ENCODE measurements around the gene ROR1.

The ROR1 gene

GRCh38 chr1:63982201-63982600 is 208.4 kb downstream of the ROR1 start:
- TF ChIP-seq FOXP2 (optimal IDR thresholded peaks at IDR 0.05; ENCODE audit: borderline replicate concordance, extremely low read depth, extremely low read length, insufficient read depth) (no peak), SIN3A (IDR thresholded peaks at IDR 0.05; ENCODE audit: borderline replicate concordance, insufficient read depth, low read length) (no peak), REST (IDR thresholded peaks at IDR 0.05; ENCODE audit: insufficient read depth in 1 of 2, low read depth in 2 of 2, low read length in 2 of 2) (no peak), POLR2AphosphoS5 (IDR thresholded peaks at IDR 0.05; ENCODE audit: low read depth, low read length) (no peak), TAF1 (IDR thresholded peaks at IDR 0.05; ENCODE audit: borderline replicate concordance, insufficient read depth, low read length) (no peak)

GRCh38 chr1:63983391-63984256 is 209.8 kb downstream of the ROR1 start:
- no peak for TF ChIP-seq POLR2AphosphoS5 (IDR thresholded peaks at IDR 0.05; ENCODE audit: low read depth, low read length)
- TF ChIP-seq REST (IDR thresholded peaks at IDR 0.05; ENCODE audit: insufficient read depth in 1 of 2, low read depth in 2 of 2, low read length in 2 of 2): no peak
- no peak for TF ChIP-seq SIN3A (IDR thresholded peaks at IDR 0.05; ENCODE audit: borderline replicate concordance, insufficient read depth, low read length)
- TF ChIP-seq FOXP2 (optimal IDR thresholded peaks at IDR 0.05; ENCODE audit: borderline replicate concordance, extremely low read depth, extremely low read length, insufficient read depth): no peak
- no peak for TF ChIP-seq TAF1 (IDR thresholded peaks at IDR 0.05; ENCODE audit: borderline replicate concordance, insufficient read depth, low read length)

- TF ChIP-seq SIN3A (IDR thresholded peaks at IDR 0.05; ENCODE audit: borderline replicate concordance, insufficient read depth, low read length) (no peak), POLR2AphosphoS5 (IDR thresholded peaks at IDR 0.05; ENCODE audit: low read depth, low read length) (no peak), FOXP2 (optimal IDR thresholded peaks at IDR 0.05; ENCODE audit: borderline replicate concordance, extremely low read depth, extremely low read length, insufficient read depth) (no peak), TAF1 (IDR thresholded peaks at IDR 0.05; ENCODE audit: borderline replicate concordance, insufficient read depth, low read length) (no peak), REST (IDR thresholded peaks at IDR 0.05; ENCODE audit: insufficient read depth in 1 of 2, low read depth in 2 of 2, low read length in 2 of 2) (no peak)
Observed at GRCh38 chr1:63984257-63984929, 210.6 kb downstream of the ROR1 start.

- TF ChIP-seq REST (IDR thresholded peaks at IDR 0.05; ENCODE audit: insufficient read depth in 1 of 2, low read depth in 2 of 2, low read length in 2 of 2) (no peak), POLR2AphosphoS5 (IDR thresholded peaks at IDR 0.05; ENCODE audit: low read depth, low read length) (no peak), SIN3A (IDR thresholded peaks at IDR 0.05; ENCODE audit: borderline replicate concordance, insufficient read depth, low read length) (no peak), FOXP2 (optimal IDR thresholded peaks at IDR 0.05; ENCODE audit: borderline replicate concordance, extremely low read depth, extremely low read length, insufficient read depth) (no peak), TAF1 (IDR thresholded peaks at IDR 0.05; ENCODE audit: borderline replicate concordance, insufficient read depth, low read length) (no peak)
Observed at GRCh38 chr1:63984930-63985290, 211.1 kb downstream of the ROR1 start.
